Measurements from ENCODE around the gene MCC. TPM values are rescaled to one million over a fixed set of nuclear protein-coding genes. Genes with fewer than 3 reads are reported as not detected.

MCC gene
- polyA plus RNA-seq, 4 donors, result 26.8 to 36.7 (median 33.1) TPM

GRCh38 chr5:113280541-113280940, 207.7 kb downstream of the MCC start:
- DNase-seq (ENCODE audit: low read depth in 4 of 4, low spot score in 3 of 4), result no peak

DNA sequence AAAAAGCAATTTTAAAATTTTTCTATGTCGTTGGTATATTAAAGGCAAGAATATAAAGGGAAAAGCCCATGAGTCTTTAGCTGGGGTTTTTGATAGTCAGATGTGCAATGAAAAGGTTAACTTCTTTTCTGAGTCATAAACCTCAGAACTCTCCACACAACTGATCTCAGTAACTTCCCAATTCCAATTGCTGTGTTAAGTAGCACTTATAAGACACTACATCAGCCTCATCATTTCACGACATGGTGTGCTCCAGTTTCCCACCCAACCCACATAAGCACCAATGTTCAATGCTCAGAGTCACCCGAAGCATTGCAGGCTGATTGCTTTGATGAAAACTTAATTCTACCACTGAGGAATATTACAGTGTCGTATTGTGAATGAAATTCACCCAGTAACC, 209.3 kb downstream of the MCC start:
- DNase-seq (ENCODE audit: low read depth in 4 of 4, low spot score in 3 of 4), result no peak

DNA sequence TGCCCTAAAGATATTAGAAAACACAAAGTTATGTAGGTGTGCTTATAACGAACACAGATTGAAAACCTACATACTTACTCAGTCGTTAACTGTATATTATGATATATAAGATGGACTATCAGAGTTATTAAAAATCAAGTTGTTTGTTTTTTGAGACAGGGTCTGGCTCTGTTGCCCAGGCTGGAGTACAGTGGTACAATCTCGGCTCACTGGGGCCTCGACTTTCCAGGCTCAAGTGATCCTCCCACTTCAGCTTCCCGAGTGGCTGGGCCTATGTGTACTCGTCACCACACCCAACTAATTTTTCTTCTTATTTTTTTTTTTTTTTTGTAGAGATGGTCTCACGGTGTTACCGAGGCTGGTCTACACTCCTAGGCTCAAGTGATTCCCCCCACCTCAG, 211.8 kb downstream of the MCC start:
- DNase-seq (ENCODE audit: low read depth in 4 of 4, low spot score in 3 of 4), result no peak

DNA sequence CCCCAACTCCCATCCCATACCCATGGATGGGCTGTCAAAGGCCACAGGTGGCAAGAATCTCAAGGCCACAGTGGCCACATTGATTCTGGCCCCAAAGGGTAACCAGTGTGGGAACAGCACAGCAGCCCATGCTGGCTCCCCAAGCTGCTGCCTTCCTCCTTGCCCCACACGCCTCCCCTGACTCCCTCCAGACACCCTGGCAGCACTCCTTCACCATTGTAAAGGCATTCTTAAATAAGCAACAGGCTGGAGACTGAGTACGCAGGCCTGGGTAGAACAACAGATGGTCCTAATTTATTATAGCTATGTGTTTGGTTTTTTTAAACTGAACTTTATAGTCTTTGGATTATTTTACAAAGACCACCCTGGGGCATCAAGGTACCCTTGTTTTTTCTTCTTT, 212.3 kb downstream of the MCC start:
- no peak for DNase-seq (ENCODE audit: low read depth in 4 of 4, low spot score in 3 of 4)

DNA sequence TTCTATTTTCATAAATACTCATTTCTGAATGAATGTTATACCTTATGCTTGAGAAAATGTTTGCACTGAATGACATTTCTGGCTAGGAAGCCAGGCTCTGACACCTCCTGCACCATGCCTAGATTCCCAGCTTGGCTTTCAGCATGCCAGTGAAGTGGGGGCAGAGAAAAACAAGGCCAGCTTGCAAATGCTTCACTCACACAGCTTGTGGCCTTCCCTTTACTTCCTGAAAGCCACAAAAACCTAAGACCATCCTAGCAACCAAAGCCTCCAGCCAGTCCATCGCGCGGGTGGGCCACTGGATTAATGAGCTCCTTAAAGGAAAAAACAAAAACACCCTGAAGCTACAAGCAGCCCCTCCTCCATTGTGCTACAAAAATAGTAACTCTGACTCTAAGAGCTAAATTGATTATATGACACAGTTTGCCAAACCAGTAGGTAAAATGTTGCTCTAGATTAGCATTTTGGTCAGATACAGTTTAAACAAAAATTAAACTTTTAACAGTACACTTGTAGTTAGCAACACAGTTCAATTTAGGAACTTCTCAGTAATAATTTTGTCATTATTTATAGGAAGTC, 213.3 kb downstream of the MCC start:
- no peak for DNase-seq (ENCODE audit: low read depth in 4 of 4, low spot score in 3 of 4)

GRCh38 chr5:113273948-113274347, 214.3 kb downstream of the MCC start:
- no peak for DNase-seq (ENCODE audit: low read depth in 4 of 4, low spot score in 3 of 4)

DNA sequence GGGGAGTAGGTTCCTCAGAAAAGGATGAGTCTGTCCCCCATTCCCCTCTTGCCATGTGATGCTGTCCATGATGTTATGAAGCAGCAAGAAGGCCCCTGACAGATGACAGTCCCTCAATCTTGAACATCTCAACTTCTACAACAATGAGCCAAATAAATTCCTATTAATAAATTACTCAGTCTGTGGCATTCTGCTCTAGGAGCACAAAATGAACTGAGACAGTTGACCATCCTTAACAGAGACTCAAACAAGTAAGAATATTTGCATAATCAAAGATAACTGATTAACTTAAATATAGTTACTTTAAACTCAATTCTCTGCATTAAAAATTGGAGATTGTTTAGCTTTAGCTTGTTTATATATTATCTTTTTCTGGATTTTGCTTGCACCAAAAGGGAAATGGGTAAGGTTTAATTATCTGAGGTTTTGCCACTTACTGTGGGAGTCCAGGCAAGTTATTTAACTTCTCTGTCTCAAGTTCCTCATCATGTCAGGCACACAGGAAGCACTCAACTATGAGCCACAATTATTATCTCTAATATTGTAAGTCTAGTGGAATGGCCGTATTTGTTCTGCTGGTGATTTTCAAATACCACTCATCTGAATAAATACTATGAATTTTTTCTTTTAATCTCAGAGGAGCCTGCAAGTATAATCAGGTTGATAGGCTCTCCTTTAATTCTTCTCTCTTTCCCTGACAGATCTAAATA, 216.4 kb downstream of the MCC start:
- DNase-seq (ENCODE audit: low read depth in 4 of 4, low spot score in 3 of 4), result no peak

DNA sequence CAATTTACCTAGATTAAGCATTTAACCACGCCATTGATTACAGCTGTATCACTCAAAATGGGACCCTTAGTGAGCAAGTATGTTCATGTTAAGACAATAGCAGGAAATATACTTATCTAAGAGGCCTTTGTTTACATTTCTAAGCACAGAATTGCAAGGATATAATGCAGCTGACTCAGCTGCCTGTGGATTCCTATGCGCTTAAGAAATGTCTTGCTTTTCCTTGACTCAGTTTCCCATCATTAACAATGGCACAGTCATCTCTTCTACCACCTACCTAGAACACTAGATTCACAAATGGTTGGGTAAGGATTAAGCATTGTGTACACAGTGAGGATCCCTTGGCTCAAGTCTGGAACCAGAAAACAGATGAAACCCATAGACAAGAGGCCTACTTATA, 217.2 kb downstream of the MCC start:
- no peak for DNase-seq (ENCODE audit: low read depth in 4 of 4, low spot score in 3 of 4)

- no peak for DNase-seq (ENCODE audit: low read depth in 4 of 4, low spot score in 3 of 4)
Measured at GRCh38 chr5:113270086-113270485, 218.2 kb downstream of the MCC start.

GRCh38 chr5:113269023-113269997, 218.9 kb downstream of the MCC start:
- no peak for DNase-seq (ENCODE audit: low read depth in 4 of 4, low spot score in 3 of 4)

DNA sequence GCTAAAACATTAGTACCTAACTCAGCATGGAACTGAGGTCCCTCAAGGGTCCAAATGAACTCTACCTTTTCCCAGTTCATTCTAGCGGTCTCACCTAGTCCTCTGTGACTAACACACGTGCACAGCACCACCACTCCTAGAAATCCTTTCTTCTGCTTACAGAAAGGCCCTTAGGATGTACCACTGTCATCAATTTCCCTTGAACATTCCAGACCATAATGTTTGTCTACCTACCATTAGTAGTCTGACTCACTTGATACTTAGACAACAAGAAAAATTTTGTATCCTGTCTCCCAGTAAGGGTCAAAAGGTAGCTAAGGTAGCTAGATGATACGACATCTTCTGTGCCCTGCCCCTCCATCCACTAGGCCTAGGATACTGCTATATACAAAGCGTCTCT, 220.0 kb downstream of the MCC start:
- DNase-seq (ENCODE audit: low read depth in 4 of 4, low spot score in 3 of 4), result no peak

- DNase-seq (ENCODE audit: low read depth in 4 of 4, low spot score in 3 of 4), result no peak
Measured at GRCh38 chr5:113267361-113267900, 220.8 kb downstream of the MCC start.

DNA sequence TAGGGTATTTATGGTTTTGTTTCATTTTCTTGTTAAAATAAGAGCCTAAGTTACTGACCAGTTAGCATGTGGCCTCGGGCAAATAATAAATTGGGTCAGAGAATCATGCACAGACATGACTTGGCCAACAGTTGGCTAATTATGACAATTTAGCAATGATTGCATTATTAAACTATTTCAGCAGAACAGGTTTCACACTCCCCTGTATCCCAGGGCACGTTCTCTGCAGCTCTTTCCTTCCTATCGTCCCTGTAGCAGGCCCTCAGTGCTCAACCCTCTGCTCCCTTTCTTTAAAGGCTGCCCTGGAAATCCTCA, 221.4 kb downstream of the MCC start:
- no peak for DNase-seq (ENCODE audit: low read depth in 4 of 4, low spot score in 3 of 4)

GRCh38 chr5:113266227-113266912, 221.9 kb downstream of the MCC start:
- no peak for DNase-seq (ENCODE audit: low read depth in 4 of 4, low spot score in 3 of 4)

DNA sequence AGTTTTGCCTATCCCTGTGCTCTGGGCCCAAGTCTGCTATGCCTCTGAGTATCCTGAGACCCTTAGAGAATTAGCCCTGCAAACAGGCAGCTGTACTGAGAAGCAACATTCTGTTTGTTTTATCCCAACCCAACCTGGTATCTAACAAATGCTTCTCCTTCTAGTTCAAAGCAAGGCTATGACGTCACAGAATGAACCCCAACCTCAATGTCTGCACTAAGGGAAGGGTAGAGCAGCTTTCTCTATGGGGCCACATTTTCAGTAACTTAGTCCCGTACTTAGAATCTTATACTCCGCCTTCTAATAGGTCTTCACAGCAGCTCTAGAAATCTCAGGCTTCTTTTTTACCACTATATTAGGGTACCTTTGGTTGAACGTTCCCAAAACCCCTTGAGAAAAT, 223.1 kb downstream of the MCC start:
- DNase-seq (ENCODE audit: low read depth in 4 of 4, low spot score in 3 of 4), result no peak

GRCh38 chr5:113264046-113264445, 224.2 kb downstream of the MCC start:
- no peak for DNase-seq (ENCODE audit: low read depth in 4 of 4, low spot score in 3 of 4)

GRCh38 chr5:113263545-113263944, 224.7 kb downstream of the MCC start:
- DNase-seq (ENCODE audit: low read depth in 4 of 4, low spot score in 3 of 4), result no peak

DNA sequence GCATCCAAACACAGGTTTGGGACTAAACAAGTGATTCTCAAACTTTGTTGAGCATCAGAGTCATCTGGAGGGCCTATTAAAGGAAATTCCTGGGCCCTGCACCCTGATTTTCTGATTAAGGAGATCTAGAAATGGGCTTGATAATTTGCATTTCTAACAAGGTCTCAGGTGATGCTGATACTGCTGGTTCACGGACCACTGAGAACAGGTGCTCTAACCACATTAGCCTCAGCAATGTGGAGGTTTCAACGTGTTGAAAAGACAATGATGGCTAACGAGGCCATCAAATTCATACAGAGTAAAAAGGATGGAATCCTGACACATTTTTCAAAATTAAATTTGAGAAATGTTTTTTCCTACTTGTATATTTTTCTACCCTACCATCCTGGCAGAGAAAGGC, 225.6 kb downstream of the MCC start:
- no peak for DNase-seq (ENCODE audit: low read depth in 4 of 4, low spot score in 3 of 4)

DNA sequence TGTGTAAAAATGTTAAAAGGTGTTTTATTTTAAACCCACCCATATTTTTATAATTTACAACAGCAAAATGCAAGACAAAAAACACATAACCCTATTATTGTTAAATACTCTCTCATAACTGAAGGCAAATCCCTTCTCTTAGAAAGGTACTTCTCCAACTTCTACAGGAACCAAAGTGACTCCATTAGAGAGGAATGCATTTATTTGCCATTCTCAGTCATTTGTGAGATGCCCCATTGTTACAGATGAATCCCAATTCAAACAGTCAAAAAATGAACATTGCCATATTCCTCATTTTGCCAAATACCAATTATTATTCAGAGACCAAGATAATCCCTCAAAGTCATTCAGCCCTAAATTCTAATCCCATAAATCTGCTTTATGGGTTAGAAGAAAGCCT, 229.2 kb downstream of the MCC start:
- no peak for DNase-seq (ENCODE audit: low read depth in 4 of 4, low spot score in 3 of 4)

- DNase-seq (ENCODE audit: low read depth in 4 of 4, low spot score in 3 of 4), result no peak
Measured at GRCh38 chr5:113257545-113257944, 230.7 kb downstream of the MCC start.

Data from left renal pelvis (tissue), 4 donors.